HG02840 (cell line): ENCODE data around the gene RPL36AL.
"Not testable (repeated sequence)": the region's sequence is repeated elsewhere in the genome, so short reads cannot be mapped to it uniquely, and the experiment has no call there.

Experiments used
- ATAC-seq: cut with Tn5 transposase; IDR thresholded peaks from one replicate; pipeline ENCODE4 v1.9.1; 2021; ENCODE audit warnings: mild to moderate bottlenecking, moderate library complexity, moderate number of reproducible peaks; ENCODE audit not compliant: unreplicated experiment, low FRiP score

Gene RPL36AL

DNA sequence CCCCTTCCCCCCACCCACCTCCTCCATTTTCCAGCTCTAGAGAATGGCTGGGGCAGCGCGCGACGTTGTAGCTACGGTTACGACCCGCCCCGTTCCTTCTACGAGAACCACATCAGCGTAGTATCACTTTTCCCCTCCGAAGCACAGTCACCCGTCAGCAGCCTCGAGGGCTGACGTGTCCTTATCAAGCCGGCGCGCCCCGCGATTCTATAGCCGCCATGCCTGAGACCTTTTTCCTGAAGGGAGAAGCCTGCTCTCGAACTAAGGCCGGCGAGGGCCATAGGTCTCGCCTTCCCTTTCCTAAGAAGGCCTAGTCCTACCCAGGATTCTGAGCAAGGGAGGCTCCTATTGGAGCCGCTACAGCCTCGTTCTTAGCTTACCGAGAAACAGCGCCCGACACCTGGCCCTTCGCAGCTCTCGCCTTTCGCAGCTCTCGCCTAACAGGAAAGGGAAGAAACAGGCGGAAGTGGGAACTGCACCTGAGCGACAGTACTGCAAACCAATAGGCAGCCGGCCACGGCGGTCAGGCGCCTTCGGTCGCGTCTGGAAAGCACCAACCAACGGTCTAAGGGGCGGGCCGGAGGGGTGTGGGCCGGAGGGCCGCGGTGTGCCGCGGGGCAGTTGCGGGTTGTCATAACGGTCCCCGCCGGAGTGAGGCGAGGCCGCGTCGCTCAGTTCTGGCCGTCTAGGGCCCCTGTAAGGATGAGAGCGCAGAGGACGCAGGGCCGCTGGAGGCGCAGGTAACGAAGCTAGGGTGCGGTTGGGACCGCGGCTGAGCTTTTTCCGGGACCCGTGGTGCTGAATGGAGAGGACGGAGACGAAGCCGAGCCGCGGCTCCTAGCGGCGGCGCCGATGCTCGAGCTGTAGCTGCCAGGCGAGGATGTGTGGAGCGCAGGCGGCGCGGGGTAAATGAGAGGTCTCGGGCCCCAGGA lies at the start of gene RPL36AL, which contains the start of gene MGAT2:
RPL36AL (minus strand) TSS at position 445 of the 932 bp plus-strand sequence. CDS start 1,522 bp downstream, outside the sequence.
MGAT2 (plus strand) TSS at position 618 of the 932 bp plus-strand sequence. CDS start 470 bp downstream, outside the sequence.
- peak; percentile 95 for ATAC-seq

DNA sequence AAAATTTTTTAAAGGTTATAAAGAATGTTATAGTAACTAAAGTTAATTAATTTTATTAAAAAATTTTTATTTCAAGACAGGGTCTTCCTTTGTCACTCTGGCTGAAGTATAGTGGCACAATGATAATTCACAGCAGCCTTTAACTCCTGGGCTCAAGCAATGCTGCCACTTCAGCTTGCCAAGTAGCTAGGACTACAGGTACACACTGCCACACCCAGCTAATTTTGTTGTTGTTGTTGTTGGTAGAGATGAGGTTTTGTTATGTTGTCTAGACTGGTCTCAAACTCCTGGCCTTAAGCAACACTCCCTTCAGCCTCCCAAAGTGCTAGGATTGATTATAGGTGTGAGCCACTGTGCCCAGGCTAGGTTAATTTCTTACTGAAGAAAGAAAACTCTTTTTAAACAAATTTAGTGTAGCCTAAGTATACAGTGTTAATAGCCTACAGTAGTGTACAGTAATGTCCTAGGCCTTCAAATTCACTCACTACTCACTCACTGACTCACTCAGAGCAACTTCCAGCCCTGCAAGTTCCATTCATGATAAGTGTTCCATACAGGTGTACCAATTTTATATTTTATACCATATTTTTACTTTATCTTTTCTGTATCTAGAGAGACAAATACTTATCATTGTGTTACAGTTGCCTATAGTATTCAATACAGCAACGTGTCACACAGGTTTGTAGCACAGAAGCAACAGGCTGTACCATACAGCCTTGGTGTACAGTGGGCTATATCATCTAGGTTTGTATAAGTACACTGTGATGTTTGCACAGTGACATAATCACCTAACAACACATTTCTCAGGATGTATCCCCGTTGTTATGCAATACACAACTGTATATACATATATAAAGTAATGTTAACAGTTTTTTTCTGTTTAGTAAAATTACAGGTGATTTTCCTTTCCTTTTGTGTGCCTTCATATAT lies 39.4 kb upstream of the RPL36AL start:
- no peak for ATAC-seq

- ATAC-seq, result not testable (repeated sequence)
Observed at GRCh38 chr14:49657500-49657899, 37.1 kb upstream of the RPL36AL start.

DNA sequence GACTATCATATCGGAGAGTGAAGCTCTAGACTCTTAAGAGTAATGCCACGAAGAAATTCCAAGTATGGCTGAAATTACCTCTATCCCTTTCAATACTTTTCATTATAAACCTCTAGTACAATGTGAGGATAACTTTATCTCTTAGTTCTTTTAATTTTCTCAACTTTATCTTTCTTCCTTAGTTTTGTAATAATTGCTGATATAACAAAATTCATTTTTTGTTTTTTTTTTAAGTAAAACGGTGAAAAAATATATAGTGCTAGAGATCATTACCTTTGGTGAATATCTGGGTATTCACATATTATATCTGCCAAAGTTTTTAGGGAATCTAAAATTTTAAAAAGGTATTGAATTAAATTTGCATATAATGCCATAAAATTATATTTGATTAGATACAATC lies 34.1 kb upstream of the RPL36AL start:
- no peak for ATAC-seq

GRCh38 chr14:49653508-49653907 lies 33.1 kb upstream of the RPL36AL start:
- ATAC-seq, result no peak

DNA sequence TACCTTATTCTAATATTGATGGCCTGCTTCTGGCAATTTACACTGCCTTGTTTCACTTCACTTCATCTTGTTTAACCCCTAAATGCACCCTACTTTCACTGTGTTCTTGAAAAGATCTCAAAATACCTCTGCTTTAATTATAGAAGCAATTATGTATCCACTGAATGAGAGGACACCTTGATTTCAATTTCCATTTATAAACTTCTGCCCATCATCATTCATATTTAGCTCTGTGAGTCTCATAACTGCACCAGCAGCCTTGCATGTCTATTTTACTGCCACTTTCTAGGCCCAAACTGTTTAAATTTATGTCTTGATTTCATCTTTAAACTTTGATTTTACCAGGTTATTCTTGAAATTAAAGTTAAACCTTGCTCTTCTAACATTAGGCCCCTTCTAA lies 21.7 kb upstream of the RPL36AL start:
- no peak for ATAC-seq

GRCh38 chr14:49641697-49642129 lies 21.3 kb upstream of the RPL36AL start:
- no peak for ATAC-seq

- no peak for ATAC-seq
Observed at GRCh38 chr14:49640540-49641417, 20.4 kb upstream of the RPL36AL start.

DNA sequence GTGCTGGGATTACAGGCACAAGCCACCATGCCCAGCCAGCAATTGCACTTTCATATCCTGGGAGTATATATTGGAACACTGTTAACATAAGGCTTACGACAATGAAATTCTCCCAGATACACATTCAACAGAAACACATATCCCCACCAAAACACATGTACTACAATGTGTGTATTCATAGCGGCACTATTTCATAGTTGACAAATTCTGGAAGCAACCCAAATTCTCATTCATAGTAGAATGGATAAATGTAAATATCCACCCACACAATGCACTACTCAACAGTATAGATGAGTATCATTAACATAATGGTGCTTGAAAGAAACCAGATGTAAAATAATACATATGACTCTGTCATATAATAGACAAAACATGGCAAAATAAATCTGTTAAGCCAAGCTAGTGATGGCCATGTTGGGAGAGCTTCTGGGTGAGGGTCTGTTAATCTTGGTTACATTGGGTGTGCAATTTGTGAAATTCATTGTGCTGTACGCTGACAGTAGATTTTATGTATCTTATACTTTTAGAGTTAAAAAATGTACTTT lies 17.2 kb upstream of the RPL36AL start:
- ATAC-seq, result no peak

DNA sequence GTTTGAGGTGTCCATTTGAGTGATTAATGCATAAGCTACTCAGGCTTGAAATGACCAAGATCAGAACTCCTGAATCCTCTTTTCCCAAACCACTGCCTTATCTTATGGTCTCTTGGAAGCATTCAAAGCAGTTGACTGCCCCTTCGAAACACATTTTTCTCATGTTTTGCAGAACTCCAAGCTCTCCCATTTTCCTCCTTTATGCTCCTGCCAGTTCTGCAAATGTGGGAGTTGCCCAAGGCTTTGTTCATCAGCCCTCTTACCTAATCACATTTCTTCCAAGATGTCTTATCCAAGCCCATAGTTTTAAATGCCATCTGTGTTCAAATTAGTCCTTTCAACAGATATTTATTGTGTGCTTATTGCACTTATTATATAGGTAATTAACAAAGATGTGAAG lies 16.4 kb upstream of the RPL36AL start:
- ATAC-seq, result no peak

DNA sequence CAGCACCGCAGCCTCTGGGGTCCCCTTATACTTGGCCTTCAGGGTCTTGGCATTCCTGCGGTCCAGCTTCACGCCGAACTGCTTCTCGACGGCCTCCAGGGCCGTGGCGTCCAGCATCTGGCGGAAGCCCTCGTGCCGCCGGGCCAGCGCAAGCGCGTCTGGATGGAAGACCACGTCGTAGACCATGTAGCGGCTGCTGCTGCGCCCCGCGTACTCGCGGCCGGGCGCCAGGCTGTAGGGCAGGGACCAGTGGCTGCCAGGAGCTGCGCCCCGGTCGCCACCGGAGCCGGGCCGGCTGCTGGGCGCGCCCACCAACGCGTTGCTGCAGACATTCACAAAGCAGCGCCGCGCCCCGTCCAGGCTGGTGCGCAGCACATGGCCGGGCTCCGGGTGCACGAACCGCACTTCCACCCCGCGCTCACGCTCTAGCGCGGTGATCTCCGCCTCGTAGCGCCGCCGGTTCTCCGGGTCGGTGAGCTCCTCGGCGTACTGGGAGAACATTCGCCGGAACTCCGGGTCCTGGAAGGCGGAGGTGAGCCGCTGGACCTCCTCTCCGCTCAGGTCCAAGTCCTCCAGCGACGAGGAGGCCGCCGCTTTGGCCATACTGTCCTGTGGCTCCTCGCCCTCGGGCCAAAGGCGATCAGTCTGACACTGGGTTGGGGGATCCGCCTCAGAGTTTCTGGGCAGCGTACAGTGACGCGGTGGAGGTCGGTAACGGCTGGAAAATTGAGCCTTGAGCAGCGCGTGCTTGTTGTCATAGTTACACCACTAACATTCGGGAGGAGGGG lies 14.3 kb upstream of the RPL36AL start, which contains the start of gene DNAAF2:
DNAAF2 (minus strand) TSS at position 698 of the 788 bp plus-strand sequence; CDS start at position 603, 95 bp downstream.
- ATAC-seq, result peak; percentile 23

DNA sequence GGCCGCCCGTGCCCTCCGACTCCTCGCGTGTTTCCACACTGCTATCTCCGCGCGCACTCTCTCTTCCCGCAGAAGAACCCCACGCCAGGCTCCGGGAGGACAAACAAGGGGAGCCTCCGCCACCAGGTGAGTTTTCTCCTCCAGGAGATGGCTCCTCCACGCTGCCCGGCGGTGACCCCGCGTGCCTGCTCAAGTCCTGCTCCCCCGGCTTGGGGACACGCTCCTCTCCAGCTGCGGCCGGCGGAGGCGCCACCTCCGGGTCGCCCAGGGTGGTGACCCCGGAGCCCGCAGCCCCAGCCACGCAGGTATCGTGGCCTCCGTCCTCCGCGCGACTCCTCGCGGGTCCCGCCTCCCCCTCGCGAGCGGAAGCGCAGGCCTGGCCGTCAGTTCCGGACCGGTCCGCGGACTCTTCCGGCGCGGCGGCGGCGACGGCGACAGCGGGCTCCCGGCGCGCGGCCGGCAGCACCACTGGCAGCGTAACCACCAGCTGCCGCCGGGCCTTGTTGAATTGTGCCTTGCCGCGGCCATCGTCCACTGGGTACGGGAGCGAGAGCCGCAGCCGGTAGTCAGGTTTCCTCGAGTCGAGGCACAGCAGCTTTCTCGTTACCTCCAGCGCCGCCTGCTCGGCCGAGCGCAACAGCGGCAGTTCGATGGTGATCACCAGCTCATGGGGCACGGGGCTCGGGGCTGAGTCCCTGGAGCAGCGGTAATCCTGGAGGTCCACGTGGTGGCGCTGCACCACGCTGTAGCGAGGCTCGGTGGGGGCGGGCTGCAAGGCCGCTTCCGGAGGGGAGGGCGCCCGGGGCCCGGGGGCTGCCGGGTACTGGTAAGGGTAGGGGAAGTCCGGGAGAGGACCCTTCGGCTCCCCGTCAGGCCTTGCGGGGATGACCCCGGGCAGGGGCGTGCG lies 13.5 kb upstream of the RPL36AL start:
- peak; percentile 80 for ATAC-seq

DNA sequence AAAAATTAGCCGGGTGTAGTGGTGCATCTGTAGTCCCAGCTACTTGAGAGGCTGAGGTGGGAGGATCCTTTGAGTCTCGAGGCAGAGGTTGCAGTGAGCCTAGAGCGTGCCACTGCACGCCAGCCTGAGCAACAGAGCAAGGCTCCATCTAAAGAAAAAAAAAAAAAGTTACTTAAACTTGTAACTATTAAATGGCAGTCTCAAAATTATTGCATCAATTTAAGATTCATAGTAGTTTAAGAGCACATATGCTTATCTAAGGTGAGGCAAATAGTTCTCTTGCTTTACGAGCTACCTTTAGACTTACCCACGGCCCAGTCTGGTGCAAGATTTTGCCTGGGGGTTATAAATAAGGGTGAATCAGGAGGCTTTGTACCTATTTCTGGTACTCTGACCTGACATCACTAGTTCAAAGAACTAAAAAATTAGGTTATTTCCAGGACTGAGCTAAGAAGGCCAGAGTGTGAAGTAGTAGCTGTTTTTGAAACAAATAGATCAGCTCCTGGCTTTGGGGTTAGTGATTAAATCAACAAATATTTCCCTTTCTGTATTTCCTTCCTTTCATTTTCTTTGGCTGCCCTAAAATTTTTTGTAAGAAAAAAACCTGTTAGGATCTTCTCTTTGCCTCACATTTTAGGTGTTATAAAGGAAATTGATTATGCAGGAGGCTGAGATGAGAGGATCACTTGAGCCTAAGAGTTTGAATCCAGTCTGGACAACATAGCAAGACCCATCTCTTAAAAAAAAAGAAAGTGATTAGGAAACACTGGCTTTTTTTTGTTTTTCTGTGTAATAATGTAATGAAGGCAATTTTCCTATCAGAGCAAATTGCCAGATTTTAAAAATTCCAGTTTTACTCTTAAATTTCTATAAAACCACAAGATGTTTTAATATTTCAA lies 3.8 kb upstream of the RPL36AL start:
- ATAC-seq, result no peak

GRCh38 chr14:49623387-49623786 lies 3.0 kb upstream of the RPL36AL start:
- ATAC-seq, result no peak

GRCh38 chr14:49622022-49622607 lies 1.7 kb upstream of the RPL36AL start:
- ATAC-seq, result no peak
